Measurements from ENCODE around the gene BRD2.
"Not testable (repeated sequence)": the region's sequence is repeated elsewhere in the genome, so short reads cannot be mapped to it uniquely, and the experiment has no call there.

BRD2 gene

DNA sequence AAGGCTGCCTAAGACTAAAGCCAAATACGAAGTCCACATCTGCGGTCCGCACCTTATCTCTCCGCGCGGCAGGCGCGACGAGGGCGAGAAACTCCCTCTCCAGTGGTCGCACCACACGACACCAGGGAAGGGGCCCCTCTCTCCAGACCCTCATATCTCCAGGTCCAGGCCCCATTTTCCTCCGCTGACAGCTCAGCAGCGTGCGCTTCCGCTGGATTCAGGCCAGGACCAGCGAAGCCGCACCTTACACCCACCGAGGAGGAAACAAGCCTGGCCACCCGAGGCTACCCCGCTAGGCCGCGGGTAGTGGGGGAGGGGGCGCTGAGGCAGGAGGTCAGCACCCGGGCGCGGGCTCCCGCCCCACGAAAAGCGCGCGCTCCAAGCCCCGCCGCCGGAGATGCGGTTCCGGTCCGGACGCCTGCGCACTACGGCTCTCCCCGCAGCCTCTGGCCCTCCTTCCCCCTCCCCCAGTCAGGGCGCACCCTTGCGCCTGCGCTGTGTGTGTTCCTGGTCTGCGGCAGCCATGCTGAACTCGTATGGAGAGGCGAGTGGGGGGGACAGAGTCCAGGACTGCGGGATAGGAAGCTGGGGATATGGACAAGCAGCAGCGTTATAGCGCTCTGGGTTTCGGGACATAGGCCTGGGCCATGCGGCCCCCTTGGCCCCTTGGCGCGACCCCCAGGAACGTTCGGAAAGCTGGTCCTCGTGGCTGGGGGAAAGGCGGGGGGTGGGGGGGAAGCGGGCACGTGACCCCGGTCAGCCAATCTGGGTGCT, at the start of gene BRD2:
TSS of gene BRD2 (plus strand) at position 502 of the 774 bp plus-strand sequence. CDS start 4,305 bp downstream, outside the sequence.
- peak; percentile 44 for DNase-seq

DNA sequence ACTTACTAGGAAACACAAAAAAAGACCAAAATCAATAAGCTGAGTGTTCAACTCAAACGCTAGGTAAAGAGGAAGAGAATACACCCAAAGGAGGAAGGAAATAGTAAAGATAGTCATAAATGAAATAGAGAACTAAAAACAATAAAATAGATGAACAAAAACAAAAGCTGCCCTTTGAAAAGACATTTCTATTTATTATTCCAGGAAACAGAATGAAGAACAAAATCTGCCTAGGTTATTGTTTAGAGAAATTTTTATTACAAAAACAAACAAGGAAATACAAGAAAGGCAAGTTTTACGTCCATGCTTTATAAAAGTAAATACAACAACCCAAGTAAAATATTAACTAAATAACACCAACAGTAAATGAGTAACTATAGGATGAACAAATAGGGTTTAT, 47.7 kb upstream of the BRD2 start:
- DNase-seq = no peak

DNA sequence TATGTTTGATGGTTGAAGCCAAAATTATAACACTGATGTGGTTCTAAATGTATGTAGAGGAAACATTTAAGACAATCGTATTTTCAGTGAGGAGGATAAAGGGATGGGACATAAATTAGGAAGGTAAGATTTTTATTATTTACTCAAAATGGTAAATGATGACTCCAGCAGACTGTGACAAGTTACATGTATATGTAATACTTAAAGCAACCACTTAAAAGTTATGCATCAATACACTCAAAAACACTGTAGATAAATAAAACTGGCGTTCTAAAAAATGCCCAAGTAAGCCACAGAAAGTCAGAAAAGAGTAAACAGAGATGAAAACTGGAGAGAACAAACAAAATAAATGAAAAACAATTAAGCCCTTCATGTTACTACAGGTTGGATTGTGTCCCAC, 46.3 kb upstream of the BRD2 start:
- no peak for DNase-seq

DNA sequence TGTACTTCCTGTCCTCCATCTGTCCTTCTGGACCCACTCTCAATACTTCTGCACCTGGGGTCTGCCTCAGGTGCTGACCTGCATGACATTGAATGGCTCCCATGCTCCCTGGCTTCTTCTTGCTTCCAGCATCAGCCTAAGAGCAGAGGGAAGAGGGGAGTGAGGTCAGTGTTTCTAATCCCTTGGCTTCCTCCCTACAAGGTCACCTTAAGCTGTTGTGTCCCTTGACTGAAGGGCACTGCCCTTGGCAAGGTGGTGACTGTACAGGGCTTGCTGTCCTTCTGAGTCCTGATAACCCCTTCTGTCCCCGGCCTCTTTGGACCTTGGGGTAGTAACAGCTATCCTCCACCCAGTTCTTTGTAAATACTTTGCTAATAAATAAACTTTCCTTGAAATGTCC, 37.2 kb upstream of the BRD2 start:
- DNase-seq = no peak

DNA sequence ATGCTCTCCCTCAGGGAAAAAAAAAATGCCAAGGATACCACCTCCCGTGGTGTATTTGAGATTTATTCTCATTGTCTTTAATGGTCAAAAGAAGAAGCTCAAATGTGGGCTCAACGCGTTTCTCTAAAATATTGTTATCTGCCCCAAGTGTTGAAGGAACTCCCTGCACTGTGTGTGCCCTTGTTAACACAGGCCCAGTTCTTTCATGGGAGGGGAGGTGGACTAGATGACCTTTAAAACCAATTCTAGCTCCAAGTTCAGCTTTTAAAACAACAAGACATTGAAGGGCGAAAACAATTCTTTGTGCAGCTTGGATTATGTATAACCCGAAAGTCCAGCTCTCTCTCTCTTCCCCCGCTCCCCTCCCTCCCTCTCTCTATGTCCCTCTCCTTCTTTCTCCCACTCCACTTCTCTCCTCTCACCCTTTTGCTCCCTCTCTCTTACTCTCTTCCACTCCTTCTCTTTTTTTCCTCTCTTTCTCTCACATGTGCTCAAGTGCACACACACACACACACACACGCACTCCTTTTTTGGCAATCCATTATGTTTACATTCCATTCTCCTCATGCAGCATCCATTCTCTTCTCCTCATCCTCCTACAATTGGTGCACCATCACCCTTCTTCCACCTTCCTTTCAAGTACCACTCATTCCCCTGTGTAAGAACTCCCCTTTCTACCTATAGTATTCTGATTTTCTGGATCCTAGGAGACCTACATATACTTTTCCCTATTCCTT, 36.1 kb upstream of the BRD2 start:
- DNase-seq = no peak

DNA sequence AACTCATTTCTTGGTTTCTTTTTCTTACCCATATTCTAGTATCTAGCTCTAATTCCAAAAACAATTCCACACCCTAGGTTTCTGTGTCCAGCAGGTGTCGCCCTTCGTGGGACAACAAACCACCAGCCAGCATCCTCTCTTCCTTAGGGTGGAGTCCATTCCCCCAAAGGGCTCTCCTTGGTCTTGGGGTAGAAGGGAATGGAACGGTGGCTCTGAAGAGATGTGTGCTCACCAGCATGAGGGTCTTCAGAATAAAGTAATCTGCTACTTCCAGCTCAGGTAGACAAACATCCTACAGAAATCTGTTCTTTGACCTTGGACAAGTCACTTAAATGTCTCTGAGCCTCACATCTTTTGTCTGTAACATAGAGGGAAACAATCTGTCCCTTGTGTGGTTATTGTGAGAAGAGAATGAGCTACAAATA, 34.7 kb upstream of the BRD2 start:
- no peak for DNase-seq

DNA sequence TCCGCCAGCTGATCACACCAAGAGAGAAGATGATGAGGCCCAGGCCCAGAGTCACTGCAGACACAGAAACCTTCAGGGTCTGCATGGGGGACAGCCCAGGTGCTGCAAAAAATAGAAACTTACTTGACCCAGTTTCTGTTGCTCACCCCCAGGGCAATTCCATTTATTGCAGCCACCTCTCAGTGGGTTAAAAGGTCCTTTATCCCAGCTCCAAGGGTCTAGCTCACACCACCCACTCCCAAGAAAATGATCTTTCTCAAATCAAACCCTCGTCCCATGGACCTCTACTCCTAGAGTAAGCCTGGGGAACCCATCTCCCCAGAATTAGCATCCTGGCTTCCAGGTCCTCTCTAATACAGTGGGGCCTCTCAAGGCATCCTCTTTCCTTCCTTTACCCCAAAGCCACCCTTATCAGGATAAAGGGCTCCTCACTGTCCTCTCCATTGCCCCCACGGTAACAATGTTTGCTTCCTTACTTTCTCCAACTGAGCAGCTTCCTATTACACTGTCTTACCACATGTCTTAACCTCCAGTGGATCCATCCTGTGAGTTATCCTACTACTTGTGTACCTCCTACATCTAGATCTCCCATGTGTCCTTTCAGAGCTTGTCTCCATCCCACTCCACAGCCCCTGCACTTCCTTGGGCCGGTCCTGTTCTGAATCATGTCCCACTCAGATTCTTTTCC, 32.7 kb upstream of the BRD2 start:
- DNase-seq = no peak

DNA sequence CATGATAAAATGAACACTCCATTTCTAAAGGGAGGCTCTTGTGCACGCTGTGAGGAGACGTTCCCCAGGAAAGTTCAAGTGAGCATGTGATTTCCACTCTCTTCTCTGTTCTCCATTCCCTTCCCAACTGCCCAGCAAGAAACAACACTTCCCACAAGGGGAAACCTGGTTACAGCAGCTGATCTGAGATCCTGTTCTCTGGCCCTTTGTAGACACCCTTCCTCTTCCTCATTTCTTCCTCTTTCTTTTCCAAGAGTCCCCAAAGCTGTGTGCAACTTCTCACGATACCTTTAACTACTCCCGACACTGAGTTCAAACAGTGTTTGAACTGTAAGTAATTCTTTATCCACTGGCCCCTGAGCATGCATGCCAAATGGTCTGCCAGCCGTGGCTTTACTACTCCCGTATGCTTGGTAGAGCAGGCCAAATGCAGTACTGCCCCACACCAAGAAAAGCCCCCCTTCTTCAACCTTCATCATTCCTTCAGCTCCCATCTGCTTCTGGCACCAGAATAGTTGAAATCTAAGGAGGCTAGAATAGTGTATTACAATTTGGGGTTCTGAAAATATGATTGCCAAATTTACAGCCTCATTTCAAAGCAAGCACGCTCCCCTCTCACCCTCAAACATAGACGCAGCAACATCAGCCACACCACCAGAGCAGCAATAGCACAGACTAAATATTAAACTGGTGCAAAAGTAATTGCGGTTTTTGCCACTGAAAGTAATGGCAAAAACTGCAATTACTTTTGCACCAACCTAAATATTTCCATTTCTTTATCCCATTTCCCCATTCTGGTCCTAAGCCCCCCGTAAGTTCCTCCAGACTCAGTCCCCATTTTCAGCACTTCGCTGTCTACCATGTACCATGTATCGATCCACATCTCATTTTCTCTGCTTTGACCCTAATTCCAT, 31.9 kb upstream of the BRD2 start:
- DNase-seq = no peak

DNA sequence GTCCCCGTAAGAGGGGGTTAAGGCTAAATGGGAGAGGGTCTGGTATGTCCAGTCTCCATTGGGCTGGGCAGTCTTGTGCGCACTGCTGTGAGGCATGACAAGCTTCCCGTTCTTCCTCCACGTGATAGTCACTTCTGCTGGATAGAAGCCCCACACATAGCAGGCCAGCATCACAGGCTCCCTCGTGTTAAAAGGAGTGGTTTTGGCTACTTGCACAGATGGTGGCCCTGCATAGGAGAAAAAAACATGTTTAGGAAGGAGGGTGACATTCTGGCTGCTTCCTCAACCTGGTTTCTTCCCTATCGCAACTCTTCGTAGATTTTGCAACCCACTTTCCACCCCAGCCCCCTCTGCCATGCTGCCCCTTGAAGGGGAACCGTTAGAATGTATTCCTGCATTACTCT, 31.2 kb upstream of the BRD2 start:
- no peak for DNase-seq

DNA sequence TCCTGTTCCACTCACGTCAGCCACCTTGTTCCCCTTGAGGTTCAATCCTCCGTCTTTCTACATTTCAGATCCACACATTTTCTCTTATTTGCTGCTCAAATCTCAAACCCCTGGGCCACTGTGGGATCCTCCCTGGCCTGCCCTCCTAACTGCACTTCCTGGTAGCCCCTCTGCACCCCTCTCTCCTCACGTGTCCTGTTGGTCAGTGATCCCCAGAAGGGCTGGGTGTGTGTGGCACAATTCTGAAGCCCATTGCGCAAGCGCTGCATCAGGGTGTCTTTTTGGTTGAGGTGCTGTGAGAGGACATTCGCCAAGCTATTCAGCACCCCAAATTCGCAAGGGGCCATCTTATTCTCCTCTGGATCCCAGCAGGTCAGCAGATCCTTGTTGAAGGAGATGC, 29.9 kb upstream of the BRD2 start:
- DNase-seq = no peak

DNA sequence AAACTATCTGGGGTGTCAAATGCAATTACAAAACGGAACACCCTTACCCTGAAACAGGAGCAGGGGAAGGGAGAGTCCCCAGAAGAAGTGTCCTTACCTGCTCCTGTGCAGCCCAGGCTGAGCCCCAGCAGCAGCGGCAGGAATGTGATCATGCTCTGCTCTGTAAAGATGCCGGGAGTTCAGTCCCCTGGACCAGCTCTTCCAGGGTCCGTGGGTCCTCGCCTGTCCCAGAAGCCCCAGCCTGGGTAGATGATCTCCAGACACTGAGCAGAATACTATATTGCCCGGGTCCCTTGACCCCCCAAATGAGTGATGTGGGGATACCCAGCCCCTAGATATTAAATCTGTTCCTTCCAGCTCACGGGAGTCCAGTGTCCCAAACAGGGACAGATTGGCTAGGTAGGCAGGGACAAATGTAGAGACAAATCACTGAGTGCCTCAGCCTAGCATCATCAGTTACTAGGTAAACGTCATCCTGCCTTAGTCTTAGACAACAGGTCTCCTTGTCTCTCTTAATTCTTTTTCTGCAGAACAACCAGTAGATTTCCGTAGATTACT, 27.7 kb upstream of the BRD2 start, which contains the start of gene HLA-DMB:
TSS of gene HLA-DMB (minus strand) at position 373 of the 558 bp plus-strand sequence. CDS start at position 152, 221 bp downstream.
- DNase-seq = no peak

DNA sequence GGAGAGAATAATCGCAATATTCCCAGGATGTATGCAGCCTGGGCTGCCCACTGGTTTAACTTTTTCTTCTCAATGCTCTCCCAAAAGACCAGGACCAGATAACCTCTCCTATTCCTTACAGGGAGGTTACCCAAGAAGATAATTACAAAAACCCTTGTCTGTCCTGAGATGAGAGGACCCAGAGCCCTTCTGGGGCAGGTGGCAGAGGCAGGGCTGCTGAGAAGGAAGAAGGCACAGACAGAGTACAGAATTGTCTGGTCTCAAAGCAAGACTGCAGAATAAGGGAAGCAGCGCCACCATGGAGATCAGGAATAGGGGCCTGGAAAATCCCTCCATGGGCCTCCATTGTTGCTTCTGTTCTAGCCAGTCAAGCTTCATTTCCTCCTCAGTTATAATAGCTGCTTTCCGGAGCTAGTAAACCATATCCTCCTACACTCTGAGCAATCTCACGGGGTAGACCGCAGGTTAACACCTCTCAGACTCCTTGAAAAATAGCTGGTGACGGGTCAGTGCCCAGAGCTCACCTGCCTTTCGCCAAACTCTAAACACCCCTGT, 27.1 kb upstream of the BRD2 start:
- DNase-seq = no peak

DNA sequence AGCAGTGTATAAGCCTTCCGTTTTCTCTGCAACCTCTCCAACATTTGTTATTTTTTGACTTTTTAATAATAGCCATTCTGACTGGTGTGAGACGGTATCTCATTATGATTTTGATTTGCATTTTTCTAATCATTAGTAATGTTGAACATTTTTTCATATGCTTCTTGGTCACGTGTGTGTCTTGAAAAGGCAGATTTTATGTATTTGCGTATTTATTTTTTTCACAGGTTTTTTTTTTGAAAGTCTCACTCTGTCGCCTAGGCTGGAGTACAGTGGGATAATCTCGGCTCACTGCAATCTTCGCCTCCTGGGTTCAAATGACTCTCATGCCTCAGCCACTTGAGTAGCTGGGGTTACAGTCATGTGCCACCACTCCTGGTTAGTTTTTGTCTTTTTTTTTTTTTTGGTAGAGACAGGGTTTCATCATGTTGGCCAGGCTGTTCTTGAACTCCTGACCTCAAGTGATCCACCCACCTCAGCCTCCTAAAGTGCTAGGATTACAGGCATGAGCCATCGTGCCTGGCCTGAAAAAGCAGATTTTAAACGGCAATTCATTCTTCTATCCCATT, 25.8 kb upstream of the BRD2 start:
- DNase-seq = not testable (repeated sequence)

DNA sequence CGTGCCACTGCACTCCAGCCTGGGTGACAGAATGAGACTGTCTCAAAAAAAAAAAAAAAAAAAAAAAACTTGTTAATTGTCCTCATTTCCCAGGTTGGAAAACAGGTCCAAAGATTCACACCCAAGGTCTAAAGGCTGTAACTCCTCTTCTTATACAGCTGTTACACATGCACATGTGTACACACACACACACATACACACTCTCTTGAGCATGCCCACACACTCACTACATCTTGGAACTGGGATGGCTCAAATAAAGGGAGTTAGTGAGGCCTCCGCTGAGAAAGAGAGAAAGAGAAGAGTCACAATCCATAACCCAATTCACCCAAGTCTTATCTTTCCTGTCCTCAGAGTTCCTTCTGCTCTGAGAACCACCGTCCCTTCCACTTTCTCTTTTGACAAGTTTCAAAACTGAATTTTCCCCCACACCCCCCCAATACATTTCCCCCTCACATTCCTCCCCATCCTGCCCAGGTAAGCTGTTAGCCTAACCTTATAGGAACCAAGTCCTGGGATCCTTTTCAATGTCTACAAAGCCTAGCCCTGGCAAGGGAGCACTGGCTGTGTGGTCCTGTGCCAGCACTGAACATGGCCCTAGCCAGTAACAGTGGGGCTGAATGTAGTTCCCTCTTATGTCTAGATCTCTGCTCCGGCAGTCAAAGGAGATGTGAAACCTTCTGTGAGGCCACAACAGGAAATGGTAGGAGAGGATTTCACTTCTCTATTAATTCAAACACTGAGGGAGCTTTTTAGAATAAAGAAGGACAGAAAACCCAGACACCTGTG, 24.3 kb upstream of the BRD2 start:
- no peak for DNase-seq

DNA sequence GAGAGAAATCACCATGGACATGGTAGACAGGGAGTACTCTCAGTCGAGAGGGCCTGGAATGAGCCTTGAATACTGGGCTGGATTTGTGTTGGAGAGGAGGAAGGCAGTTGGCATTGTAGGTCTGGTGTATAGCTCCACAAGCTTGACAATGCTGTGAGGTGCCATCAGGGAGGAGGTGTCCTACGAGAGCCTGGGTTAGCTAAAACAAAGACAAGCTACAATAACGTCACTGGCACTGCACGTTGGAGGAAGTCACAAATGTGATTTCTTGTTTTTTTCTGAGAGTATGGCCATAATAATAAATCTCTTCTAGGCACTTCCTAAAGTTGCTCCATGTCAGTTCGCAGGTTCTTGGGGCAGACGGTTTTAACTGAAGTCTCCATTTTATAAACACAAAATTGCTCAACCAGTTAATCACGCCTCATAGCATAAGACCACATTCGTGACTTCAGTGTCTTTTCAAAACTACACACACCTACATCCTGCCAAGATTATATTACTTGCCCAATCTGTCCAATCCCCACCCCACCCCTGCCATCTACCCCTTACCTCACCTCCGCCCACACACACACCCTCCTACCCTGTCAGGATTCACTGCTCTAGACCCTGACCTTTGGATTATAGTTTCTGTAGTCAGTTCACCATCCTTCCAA, 23.2 kb upstream of the BRD2 start:
- DNase-seq = no peak

DNA sequence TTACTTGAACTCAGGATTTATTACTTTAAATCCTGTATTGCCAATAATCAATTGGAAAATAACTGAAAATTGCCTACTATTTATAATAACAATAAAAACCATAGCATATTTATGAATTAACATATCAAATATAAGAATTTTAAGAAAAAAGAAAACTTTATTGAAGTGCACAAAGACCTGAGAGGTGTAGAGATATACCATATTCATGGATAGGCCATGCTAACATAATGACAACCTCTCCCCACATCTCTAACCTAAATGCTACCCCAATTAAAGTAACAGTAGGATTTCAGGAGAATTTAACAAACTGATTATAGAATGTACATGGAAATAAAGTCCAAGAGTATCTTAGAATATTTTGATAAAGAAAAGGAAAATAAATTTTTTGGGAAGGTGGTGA, 22.4 kb upstream of the BRD2 start:
- DNase-seq = no peak

DNA sequence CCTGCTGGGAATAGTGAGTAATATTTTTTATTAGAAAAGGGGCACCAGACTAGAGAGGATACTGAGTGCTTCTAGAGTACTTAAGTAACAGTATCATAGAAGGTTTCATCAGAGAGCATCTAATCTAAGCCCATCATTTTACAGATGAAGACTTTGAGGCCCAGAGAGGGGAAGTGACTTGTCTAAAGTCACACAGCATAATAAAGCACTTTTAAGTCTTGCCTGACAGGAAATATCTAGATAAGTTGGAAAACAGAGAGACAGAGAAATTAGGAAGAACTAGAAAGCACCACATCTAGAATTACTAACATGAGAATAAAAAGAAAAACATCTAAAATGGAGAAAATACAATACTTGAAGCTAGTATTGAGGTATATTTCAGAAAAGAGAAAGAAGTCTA, 21.5 kb upstream of the BRD2 start:
- no peak for DNase-seq

DNA sequence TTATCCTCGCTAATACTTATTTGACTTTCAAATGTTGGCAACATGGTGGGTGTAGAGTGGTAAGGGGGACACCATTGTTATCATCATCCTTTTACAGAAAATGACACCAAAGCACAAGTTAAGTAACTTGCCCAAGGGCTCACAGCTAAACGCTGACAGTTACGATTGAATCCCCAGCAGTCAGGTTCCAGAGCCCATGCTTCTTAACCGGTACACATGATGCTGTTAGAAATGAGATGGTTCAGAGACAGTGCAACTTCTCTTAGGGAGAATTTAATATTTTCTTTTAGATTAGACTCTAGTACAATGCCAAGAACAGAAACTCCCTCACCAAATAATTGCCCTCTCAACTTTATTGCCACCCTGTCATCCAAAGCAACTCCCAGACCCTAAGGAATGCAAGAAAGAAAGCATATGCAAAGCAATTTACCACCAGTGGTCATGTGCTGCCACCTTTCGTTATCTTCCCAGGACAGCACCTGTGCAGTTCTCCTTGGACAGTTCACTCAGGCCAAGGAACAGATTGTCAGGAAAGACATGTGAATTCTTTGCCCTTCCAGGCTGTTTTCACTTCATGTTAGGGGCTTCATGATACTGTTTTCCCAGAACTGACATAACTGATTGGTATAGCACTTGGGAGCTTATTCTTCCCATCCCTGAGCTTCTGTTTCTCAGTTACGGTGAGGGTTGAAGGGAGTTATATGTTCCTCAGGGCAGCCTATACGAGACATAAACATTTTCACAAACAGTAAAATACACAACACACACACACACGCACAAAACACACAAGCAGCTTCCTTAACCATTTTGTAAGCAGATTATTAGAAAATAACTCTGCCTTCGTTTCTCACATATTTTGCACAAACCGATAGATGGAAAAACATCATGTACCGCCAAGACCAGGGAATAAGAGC, 20.6 kb upstream of the BRD2 start:
- DNase-seq = no peak

DNA sequence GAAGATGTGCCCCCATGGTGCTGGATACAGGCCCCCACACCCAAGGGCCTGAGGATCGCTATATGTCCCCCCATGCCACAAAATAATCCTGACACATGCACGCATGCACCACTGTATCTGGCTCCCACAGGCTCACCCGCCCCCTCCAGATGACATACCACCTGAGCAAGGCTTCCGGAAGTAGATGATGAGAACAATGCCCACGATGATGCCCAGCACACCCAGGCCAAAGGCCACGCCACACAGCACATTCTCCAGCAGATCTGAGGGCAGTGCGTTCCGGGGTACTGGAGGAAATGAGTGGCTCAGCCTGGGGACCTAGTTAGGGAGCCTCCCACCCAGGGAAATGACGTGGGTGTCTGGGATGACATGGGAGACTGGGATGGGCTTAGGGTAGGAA, 19.3 kb upstream of the BRD2 start:
- no peak for DNase-seq

All from NCI-H2107 (cell line).